Measurements from ENCODE around the gene TEKT3.

TEKT3 gene

DNA sequence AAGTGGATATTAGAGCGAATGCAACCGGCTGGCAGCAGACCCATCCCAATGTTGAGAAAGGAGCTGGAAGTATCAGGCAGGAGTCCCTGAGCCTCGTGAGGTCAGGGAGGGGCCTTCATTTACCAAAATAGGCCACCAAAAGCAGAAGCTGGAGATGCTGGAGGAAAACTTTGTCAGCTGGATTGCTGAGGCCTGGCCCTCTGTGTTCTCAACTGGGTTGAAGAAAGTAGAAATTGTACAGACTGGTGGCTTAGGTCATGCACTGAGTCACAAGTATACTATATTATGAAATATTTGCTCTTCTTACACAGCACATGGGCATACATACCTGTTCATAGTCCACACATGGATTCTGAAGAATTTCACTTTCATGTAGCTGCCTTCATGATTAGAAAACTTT lies 23.2 kb upstream of the TEKT3 start (continued):
- no peak for TF ChIP-seq ZNF518A (tag by site-specific recombination; conservative IDR thresholded peaks at IDR 0.05; ENCODE audit: low read depth)
- no peak for TF ChIP-seq KLF7 (tag by site-specific recombination; IDR thresholded peaks at IDR 0.05; ENCODE audit: borderline replicate concordance)
- TF ChIP-seq ZFP69B (tag by site-specific recombination; IDR thresholded peaks at IDR 0.05), result no peak
- TF ChIP-seq ZNF341 (tag by site-specific recombination; IDR thresholded peaks at IDR 0.05; ENCODE audit: low read depth), result no peak

DNA sequence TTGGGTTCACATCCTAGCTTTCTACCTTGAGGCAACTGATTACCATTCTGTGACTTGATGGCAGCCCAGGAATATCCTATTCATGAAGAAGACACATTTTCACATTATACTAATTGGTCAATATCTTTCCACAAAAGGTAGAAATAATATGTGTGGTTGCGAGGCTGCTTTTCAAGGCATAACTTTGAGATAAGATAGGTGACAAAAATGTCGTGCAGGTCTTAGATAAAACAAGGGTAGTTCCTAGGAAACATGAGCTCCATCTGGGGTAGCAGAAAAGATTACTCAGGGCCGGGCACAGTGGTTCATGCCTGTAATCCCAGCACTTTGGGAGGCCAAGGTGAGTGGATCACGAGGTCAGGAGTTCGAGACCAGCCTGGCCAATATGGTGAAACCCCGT lies 22.3 kb upstream of the TEKT3 start:
- ChIA-PET POLR2A (interaction anchor here (0.7 kb wide), 1 partner anchor 175 kb away, joined by 3 read pairs; no protein-coding TSS in a partner anchor), CTCF (no interaction called here)
- Histone ChIP-seq H3K36me3 (ENCODE audit: control insufficient read depth in 2 of 2, insufficient read depth in 1 of 2, low read length in 2 of 2) (no peaks in the 10 kb centered on the region), H3K4me3 (ENCODE audit: low read depth, low read length) (no peak overlapping the region), H3K27ac (ENCODE audit: extremely low read depth, low read depth, low read length) (no peak overlapping the region), H3K4me1 (ENCODE audit: control insufficient read depth, insufficient read depth, low read length) (0 out of 2 replicates have a peak, but pooled peaks cover 4% of the 10 kb centered on the region), H3K9me3 (ENCODE audit: control insufficient read depth, insufficient read depth, low read depth, low read length) (no peaks in the 10 kb centered on the region)
- TF ChIP-seq ZNF514 (tag by site-specific recombination; IDR thresholded peaks at IDR 0.05) (no peak), ZSCAN30 (tag by site-specific recombination; IDR thresholded peaks at IDR 0.05) (no peak), ZBTB11 (tag by site-specific recombination; conservative IDR thresholded peaks at IDR 0.05; ENCODE audit: low read depth) (no peak), SETDB1 (IDR thresholded peaks at IDR 0.05; ENCODE audit: insufficient read length, low read length) (no peak), ZNF362 (tag by site-specific recombination; IDR thresholded peaks at IDR 0.05) (no peak), ZNF837 (tag by site-specific recombination; IDR thresholded peaks at IDR 0.05) (no peak), ZNF544 (tag by site-specific recombination; IDR thresholded peaks at IDR 0.05) (no peak), ZNF843 (tag by site-specific recombination; IDR thresholded peaks at IDR 0.05) (no peak), ZNF138 (tag by site-specific recombination; IDR thresholded peaks at IDR 0.05; ENCODE audit: borderline replicate concordance) (no peak), ZNF391 (tag by site-specific recombination; IDR thresholded peaks at IDR 0.05; ENCODE audit: borderline replicate concordance, low read depth) (no peak)
- TF ChIP-seq, protein P1, sequence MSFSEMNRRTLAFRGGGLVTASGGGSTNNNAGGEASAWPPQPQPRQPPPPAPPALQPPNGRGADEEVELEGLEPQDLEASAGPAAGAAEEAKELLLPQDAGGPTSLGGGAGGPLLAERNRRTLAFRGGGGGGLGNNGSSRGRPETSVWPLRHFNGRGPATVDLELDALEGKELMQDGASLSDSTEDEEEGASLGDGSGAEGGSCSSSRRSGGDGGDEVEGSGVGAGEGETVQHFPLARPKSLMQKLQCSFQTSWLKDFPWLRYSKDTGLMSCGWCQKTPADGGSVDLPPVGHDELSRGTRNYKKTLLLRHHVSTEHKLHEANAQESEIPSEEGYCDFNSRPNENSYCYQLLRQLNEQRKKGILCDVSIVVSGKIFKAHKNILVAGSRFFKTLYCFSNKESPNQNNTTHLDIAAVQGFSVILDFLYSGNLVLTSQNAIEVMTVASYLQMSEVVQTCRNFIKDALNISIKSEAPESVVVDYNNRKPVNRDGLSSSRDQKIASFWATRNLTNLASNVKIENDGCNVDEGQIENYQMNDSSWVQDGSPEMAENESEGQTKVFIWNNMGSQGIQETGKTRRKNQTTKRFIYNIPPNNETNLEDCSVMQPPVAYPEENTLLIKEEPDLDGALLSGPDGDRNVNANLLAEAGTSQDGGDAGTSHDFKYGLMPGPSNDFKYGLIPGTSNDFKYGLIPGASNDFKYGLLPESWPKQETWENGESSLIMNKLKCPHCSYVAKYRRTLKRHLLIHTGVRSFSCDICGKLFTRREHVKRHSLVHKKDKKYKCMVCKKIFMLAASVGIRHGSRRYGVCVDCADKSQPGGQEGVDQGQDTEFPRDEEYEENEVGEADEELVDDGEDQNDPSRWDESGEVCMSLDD (tag by site-specific recombination; IDR thresholded peaks at IDR 0.05), result no peak
